IPS DF 6.9 (cell line): ENCODE results near the gene USP50.
"Not testable (repeated sequence)": the region's sequence is repeated elsewhere in the genome, so short reads cannot be mapped to it uniquely, and the experiment has no call there.

Experiments
- DNase-seq: peaks from one replicate; pipeline ENCODE4 v3.0.0-alpha.2; 2013; ENCODE audit warnings: low read depth, low spot score
- H3K27ac ChIP-seq: one replicate; pipeline ENCODE4 v1.5.1; 2013; ENCODE audit warnings: low read length, control low read depth
- H3K27me3 ChIP-seq: 2 replicates; pipeline ENCODE4 v1.6.1; 2013; ENCODE audit warnings: mild to moderate bottlenecking, low read length; ENCODE audit not compliant: control insufficient read depth, insufficient read depth
- H3K36me3 ChIP-seq: 2 replicates; pipeline ENCODE4 v1.6.1; 2013; ENCODE audit warnings: low read length; ENCODE audit not compliant: control insufficient read depth, insufficient read depth
- H3K4me1 ChIP-seq: 2 replicates; pipeline ENCODE4 v1.6.1; 2013; ENCODE audit warnings: low read length; ENCODE audit not compliant: control insufficient read depth, insufficient read depth
- H3K4me3 ChIP-seq: 2 replicates; pipeline ENCODE4 v1.5.1; 2013; ENCODE audit warnings: mild to moderate bottlenecking, low read length
- H3K9me3 ChIP-seq: 2 replicates; pipeline ENCODE4 v1.6.1; 2013; ENCODE audit warnings: low read length, inconsistent platforms; ENCODE audit not compliant: control insufficient read depth, insufficient read depth
- WGBS: extraction: QIAGEN DNeasy Blood & Tissue Kit; methylation state at CpG from one replicate; pipeline ENCODE4 v1.1.7; 2013; ENCODE audit warnings: mixed read lengths, missing lambda C conversion rate; ENCODE audit not compliant: insufficient read length, insufficient coverage; 5-methylcytosine and 5-hydroxymethylcytosine counted together

The USP50 gene

GRCh38 chr15:50506121-50506520 lies 40.3 kb downstream of the USP50 start:
- Histone ChIP-seq H3K4me3 (no peak overlapping the region), H3K4me1 (peaks cover 2% of the 10 kb centered on the region; the same call in 1 of the 2 replicates), H3K27ac (no peak overlapping the region), H3K27me3 (no peaks in the 10 kb centered on the region; the same call in 1 of the 2 replicates), H3K36me3 (no peaks in the 10 kb centered on the region), H3K9me3 (no peaks in the 10 kb centered on the region)
- DNase-seq = no peak
- WGBS = no CpG with 5 or more reads among the region's 8 CpGs

DNA sequence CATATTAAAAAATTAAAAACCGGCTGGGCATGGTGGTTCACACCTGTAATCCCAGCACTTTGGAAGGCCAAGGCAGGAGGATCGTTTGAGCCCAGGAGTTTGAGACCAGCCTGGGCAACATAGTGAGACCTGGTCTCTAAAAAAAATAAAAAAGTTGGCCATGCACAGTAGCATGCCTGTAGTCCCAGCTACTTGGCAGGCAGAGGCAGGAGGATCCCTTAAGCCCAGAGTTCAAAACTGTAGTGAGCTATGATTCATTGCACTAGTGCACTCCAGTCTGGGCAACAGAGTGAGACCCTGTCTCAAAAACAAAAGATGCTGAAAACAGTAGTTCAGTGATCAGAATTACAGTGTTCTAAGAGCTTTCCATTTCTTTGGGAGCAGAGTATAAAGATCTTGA lies 40.8 kb downstream of the USP50 start:
- not testable (repeated sequence) for H3K36me3 ChIP-seq, H3K27me3 ChIP-seq, H3K4me1 ChIP-seq, DNase-seq, H3K27ac ChIP-seq, H3K9me3 ChIP-seq, H3K4me3 ChIP-seq
- WGBS = no CpG with 5 or more reads among the region's 2 CpGs

GRCh38 chr15:50503144-50503543 lies 43.3 kb downstream of the USP50 start:
- Histone ChIP-seq H3K4me3 (no peak overlapping the region), H3K27me3 (no peaks in the 10 kb centered on the region; the same call in 1 of the 2 replicates), H3K36me3 (no peaks in the 10 kb centered on the region; the same call in 1 of the 2 replicates), H3K27ac (no peak overlapping the region), H3K4me1 (peaks cover 2% of the 10 kb centered on the region; the same call in 1 of the 2 replicates), H3K9me3 (no peaks in the 10 kb centered on the region)
- no CpG with 5 or more reads among the region's 7 CpGs for WGBS
- no peak for DNase-seq

DNA sequence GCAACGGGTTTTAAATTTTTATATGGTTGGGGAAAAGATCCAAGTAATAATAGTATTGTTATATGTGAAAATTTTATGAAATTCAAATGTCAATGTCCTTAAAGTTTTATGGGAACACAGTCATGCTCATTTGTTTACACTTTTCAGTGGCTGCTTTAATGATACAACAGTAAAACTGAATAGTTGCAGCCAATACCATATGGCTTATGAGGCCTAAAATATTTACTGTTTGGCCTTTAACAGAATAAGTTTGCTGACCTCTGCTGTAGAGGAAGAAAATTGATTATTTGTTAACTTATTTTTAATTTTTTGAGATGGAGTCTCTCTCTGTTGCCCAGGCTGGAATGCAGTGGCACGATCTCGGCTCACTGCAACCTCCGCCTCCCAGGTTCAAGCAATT lies 44.7 kb downstream of the USP50 start:
- H3K9me3 ChIP-seq = no peaks in the 10 kb centered on the region
- H3K4me1 ChIP-seq = peaks cover 2% of the 10 kb centered on the region; the same call in 1 of the 2 replicates
- no peaks in the 10 kb centered on the region; the same call in 1 of the 2 replicates for H3K27me3 ChIP-seq
- no peak for DNase-seq
- no peaks in the 10 kb centered on the region; the same call in 1 of the 2 replicates for H3K36me3 ChIP-seq
- no peak overlapping the region for H3K27ac ChIP-seq
- H3K4me3 ChIP-seq = no peak overlapping the region
- 100% methylated on average over 1 of the region's 4 CpGs for WGBS

DNA sequence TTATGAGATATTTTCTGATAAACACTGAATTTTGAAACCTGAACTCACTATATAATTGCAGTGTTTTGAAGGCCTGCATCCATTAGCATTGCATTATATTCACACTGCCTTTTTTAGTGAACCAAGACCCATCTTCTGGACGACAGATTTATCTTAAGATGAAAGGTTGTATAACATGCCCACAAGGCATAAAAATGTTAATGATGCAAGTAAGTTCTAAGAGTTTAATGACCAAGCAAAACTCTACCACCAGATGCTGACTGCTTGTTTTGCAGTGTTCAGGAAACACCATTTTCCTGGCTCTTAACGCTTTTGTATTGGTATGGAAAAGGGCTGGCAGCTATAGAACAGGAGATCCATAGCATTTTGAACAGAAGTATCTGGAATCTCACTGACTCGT lies 46.1 kb downstream of the USP50 start:
- WGBS = no CpG with 5 or more reads among the region's 3 CpGs

GRCh38 chr15:50496692-50497091 lies 49.8 kb downstream of the USP50 start:
- H3K27me3 ChIP-seq = no peaks in the 10 kb centered on the region
- peaks cover 9% of the 10 kb centered on the region; the same call in 1 of the 2 replicates for H3K36me3 ChIP-seq
- DNase-seq = no peak
- no peaks in the 10 kb centered on the region for H3K9me3 ChIP-seq
- no peaks in the 10 kb centered on the region for H3K4me1 ChIP-seq
- no peak overlapping the region for H3K4me3 ChIP-seq
- whole genome bisulfite sequencing = no CpG with 5 or more reads among the region's 2 CpGs
- no peak overlapping the region for H3K27ac ChIP-seq

More for the DNA sequence above, 46.1 kb downstream of the USP50 start:
- no peak overlapping the region for H3K27ac ChIP-seq
- H3K4me3 ChIP-seq = no peak overlapping the region
- H3K9me3 ChIP-seq = no peaks in the 10 kb centered on the region
- no peaks in the 10 kb centered on the region for H3K27me3 ChIP-seq
- no peaks in the 10 kb centered on the region; the same call in 1 of the 2 replicates for H3K36me3 ChIP-seq
- no peak for DNase-seq
- H3K4me1 ChIP-seq = no peaks in the 10 kb centered on the region

DNA sequence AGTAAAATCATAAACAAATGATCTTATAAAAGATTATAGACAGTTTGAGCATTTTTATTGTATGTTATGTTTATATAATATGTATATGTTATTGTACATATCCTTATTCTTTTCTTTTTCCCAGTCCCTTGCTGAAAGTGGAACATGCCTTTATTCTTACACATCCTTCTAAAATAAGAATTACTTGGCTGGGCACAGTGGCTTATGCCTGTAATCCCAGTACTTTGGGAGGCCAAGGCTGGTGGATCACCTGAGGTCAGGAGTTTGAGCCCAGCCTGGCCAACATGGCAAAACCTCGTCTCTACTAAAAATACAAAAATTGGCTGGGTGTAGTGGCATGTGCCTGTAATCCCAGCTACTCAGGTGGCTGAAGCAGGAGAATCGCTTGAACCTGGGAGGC lies 51.9 kb downstream of the USP50 start:
- DNase-seq, H3K4me3 ChIP-seq, H3K9me3 ChIP-seq, H3K27me3 ChIP-seq, H3K27ac ChIP-seq, H3K36me3 ChIP-seq, H3K4me1 ChIP-seq: not testable (repeated sequence)
- WGBS = no CpG with 5 or more reads among the region's 2 CpGs

GRCh38 chr15:50493625-50494024 lies 52.8 kb downstream of the USP50 start:
- WGBS = no CpG with 5 or more reads among the region's 3 CpGs
- Histone ChIP-seq H3K27me3 (no peaks in the 10 kb centered on the region), H3K36me3 (peaks cover 9% of the 10 kb centered on the region; the same call in 1 of the 2 replicates), H3K27ac (no peak overlapping the region), H3K4me3 (no peak overlapping the region), H3K9me3 (no peaks in the 10 kb centered on the region), H3K4me1 (no peaks in the 10 kb centered on the region)
- DNase-seq = no peak

DNA sequence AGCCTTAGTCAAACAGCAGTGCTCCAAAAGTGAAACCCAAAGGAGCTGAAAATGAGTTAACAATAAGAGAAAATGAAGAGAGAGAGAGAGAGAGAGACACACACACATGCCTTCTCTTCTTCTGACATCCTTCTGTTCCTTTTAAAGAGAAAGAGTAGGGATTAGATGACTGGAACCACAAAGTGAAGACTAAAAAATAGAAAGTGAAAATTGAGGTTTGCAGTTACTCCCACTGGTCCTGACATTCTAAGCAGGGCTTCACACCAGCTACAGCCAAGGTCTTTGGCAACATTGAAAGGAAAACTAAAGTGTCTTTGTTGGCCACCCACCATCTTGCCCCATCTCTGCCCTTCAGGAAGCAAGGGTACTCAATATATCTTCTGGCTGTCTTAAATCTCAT lies 59.2 kb downstream of the USP50 start:
- no peaks in the 10 kb centered on the region; the same call in 1 of the 2 replicates for H3K36me3 ChIP-seq

DNA sequence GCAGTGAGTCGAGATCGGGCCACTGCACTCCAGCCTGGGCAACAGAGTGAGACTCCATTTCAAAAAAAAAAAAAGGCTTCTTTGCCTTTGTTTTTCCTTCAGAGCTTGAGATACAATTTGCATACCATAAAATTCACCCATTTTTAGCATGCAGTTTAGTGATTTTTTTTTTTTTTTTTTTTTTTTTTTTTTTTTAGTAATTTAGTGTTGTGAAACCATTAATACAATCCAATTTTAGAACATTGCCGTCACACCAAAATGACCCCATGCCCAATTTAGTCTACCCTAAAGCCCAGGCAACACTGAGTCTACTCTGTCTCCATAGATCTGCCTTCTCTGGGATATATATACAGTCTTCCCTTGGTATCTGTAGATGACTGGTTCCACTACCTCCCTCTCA lies 61.1 kb downstream of the USP50 start:
- DNase-seq = no peak
- H3K27ac ChIP-seq = no peak overlapping the region
- H3K9me3 ChIP-seq = no peaks in the 10 kb centered on the region
- no peaks in the 10 kb centered on the region for H3K4me1 ChIP-seq
- no peaks in the 10 kb centered on the region for H3K27me3 ChIP-seq
- no peak overlapping the region for H3K4me3 ChIP-seq
- peaks cover 2% of the 10 kb centered on the region; the same call in 1 of the 2 replicates for H3K36me3 ChIP-seq
- WGBS = no CpG with 5 or more reads among the region's 3 CpGs

More for the DNA sequence above, 59.2 kb downstream of the USP50 start:
- Histone ChIP-seq H3K4me3 (no peak overlapping the region), H3K27ac (no peak overlapping the region), H3K27me3 (no peaks in the 10 kb centered on the region), H3K4me1 (no peaks in the 10 kb centered on the region), H3K9me3 (no peaks in the 10 kb centered on the region)
- no peak for DNase-seq

- DNase-seq = no peak
- Histone ChIP-seq H3K4me3 (no peak overlapping the region), H3K4me1 (no peaks in the 10 kb centered on the region), H3K27me3 (no peaks in the 10 kb centered on the region), H3K36me3 (peaks cover 2% of the 10 kb centered on the region; the same call in 1 of the 2 replicates), H3K9me3 (no peaks in the 10 kb centered on the region), H3K27ac (no peak overlapping the region)
- WGBS = no CpG with 5 or more reads among the region's 1 CpG
Observed at GRCh38 chr15:50484781-50485180, 61.7 kb downstream of the USP50 start.
